PFSK-1 (cell line): ENCODE data around the gene ADD1.
A peak's percentile ranks its signal among the peaks of the same experiment; 100 is the strongest.

Experiments
- POLR2AphosphoS5 ChIP-seq: IDR thresholded peaks from 2 replicates; pipeline ENCODE4 v1.6.1; 2012; ENCODE audit warnings: low read depth, mild to moderate bottlenecking, control low read depth, low read length, moderate library complexity
- SIN3A ChIP-seq: IDR thresholded peaks from 2 replicates; pipeline ENCODE4 v1.6.1; 2012; ENCODE audit warnings: mild to moderate bottlenecking, low read length, moderate library complexity, borderline replicate concordance; ENCODE audit not compliant: insufficient read depth
- TAF1 ChIP-seq: IDR thresholded peaks from 2 replicates; pipeline ENCODE4 v1.6.1; 2012; ENCODE audit warnings: low read length, control low read depth, borderline replicate concordance; ENCODE audit not compliant: insufficient read depth

GRCh38 chr4:2837904-2838496, 5.6 kb upstream of the ADD1 start:
- TF ChIP-seq POLR2AphosphoS5 (0 out of 2 replicates have a peak, but pooled peaks have one; percentile 14), TAF1 (no peak), SIN3A (no peak)
